K562 (cell line): ENCODE data around the gene RPS17. TPM values are rescaled to one million over a fixed set of nuclear protein-coding genes. Genes with fewer than 3 reads are reported as not detected.

Experiments used
- BCL6 ChIP-seq: fragments of 250-450 bp; sonication (Bioruptor Pico); IDR thresholded peaks from 2 replicates; pipeline ENCODE4 v1.4.0; 2020
- CEBPG ChIP-seq, 3 experiments: fragments of 200-800 bp in 1 of 3; sonication (Bioruptor generic) in 1 of 3; sonication (generic) in 1 of 3; formaldehyde crosslinking in 1 of 3; IDR thresholded peaks in 2 of 3; conservative IDR thresholded peaks in 1 of 3; 2 replicates each; pipeline versions ENCODE4 v1.6.1 to v1.8.0; 2016 to 2022; ENCODE audit warnings: missing compliant biosample characterization in 2 of 3, missing genetic modification characterization in 2 of 3, mild to moderate bottlenecking in 1 of 3, missing genetic modification reagents in 1 of 3
- CREB1 ChIP-seq, 2 experiments: sonication (generic) in 1 of 2; formaldehyde crosslinking in 1 of 2; IDR thresholded peaks; 2 replicates each; pipeline versions ENCODE4 v1.6.1 to v1.8.0; 2012 to 2022; ENCODE audit warnings: inconsistent platforms in 1 of 2, mild to moderate bottlenecking in 1 of 2, missing genetic modification reagents in 1 of 2, moderate library complexity in 1 of 2
- ELF2 ChIP-seq: fragments of 250-450 bp; sonication (Bioruptor Pico); IDR thresholded peaks from 2 replicates; pipeline ENCODE4 v1.5.0; 2021; ENCODE audit warnings: mild to moderate bottlenecking
- EP300 ChIP-seq: IDR thresholded peaks from 2 replicates; pipeline ENCODE4 v1.6.1; 2012; ENCODE audit warnings: low read length, improper control_type of control experiment
- ERF ChIP-seq: fragments of 450-650 bp; formaldehyde crosslinking; IDR thresholded peaks from 2 replicates; pipeline ENCODE4 v1.4.0; 2020; ENCODE audit warnings: mild to moderate bottlenecking, mixed read lengths
- FOXP1 ChIP-seq: sonication (generic); formaldehyde crosslinking; IDR thresholded peaks from 2 replicates; pipeline ENCODE4 v1.8.0; 2022; ENCODE audit warnings: mild to moderate bottlenecking, missing genetic modification reagents
- HOMEZ ChIP-seq: fragments of 250-450 bp; sonication (Bioruptor Pico); IDR thresholded peaks from 2 replicates; pipeline ENCODE4 v1.4.0; 2020; ENCODE audit warnings: mild to moderate bottlenecking, moderate library complexity
- ILF3 ChIP-seq: fragments of 450-650 bp; IDR thresholded peaks from 2 replicates; pipeline ENCODE4 v1.6.1; 2018; ENCODE audit warnings: antibody characterized with exemption, mild to moderate bottlenecking, moderate library complexity, borderline replicate concordance
- KAT7 ChIP-seq: sonication (generic); formaldehyde crosslinking; IDR thresholded peaks from 2 replicates; pipeline ENCODE4 v1.8.0; 2022; ENCODE audit warnings: missing genetic modification reagents, mild to moderate bottlenecking, borderline replicate concordance
- LARP7 ChIP-seq: fragments of 450-650 bp; IDR thresholded peaks from 2 replicates; pipeline ENCODE4 v1.6.1; 2016
- MAZ ChIP-seq, 2 experiments: fragments of 450-650 bp in 1 of 2; sonication (generic) in 1 of 2; formaldehyde crosslinking; IDR thresholded peaks in 1 of 2; conservative IDR thresholded peaks in 1 of 2; 2 replicates each; pipeline versions ENCODE4 v1.4.0 to v1.5.0; 2020; ENCODE audit warnings: mild to moderate bottlenecking in 1 of 2, missing genetic modification reagents in 1 of 2
- MYNN ChIP-seq, 2 experiments: sonication (generic); formaldehyde crosslinking in 1 of 2; IDR thresholded peaks; 2 replicates each; pipeline versions ENCODE4 v1.5.0 to v1.6.1; 2016 to 2020; ENCODE audit warnings: antibody characterized with exemption in 1 of 2, missing genetic modification reagents in 1 of 2
- NFE2 ChIP-seq: IDR thresholded peaks from 2 replicates; pipeline ENCODE4 v1.6.1; 2014; ENCODE audit warnings: antibody characterized with exemption, low read depth
- NRF1 ChIP-seq, 2 experiments: fragments of 450-650 bp; IDR thresholded peaks in 1 of 2; conservative IDR thresholded peaks in 1 of 2; 2 replicates each; pipeline ENCODE4 v1.6.1; 2014; ENCODE audit warnings: mild to moderate bottlenecking in 2 of 2
- RBM14 ChIP-seq: fragments of 200-400 bp; formaldehyde crosslinking; IDR thresholded peaks from 2 replicates; pipeline ENCODE4 v1.6.1; 2018; ENCODE audit warnings: low read depth, mild to moderate bottlenecking, low read length, moderate library complexity, borderline replicate concordance; ENCODE audit not compliant: insufficient read depth
- RNF219 ChIP-seq: fragments of 250-450 bp; sonication (Bioruptor Pico); IDR thresholded peaks from 2 replicates; pipeline ENCODE4 v1.5.0; 2022; ENCODE audit warnings: mild to moderate bottlenecking
- SAFB ChIP-seq: fragments of 200-400 bp; formaldehyde crosslinking; IDR thresholded peaks from 2 replicates; pipeline ENCODE4 v1.6.1; 2017; ENCODE audit warnings: low read depth, low read length, borderline replicate concordance
- SIN3A ChIP-seq, 2 experiments: fragments of 150-350 bp in 1 of 2; IDR thresholded peaks; 2 replicates each; pipeline ENCODE4 v1.6.1; 2011 to 2016; ENCODE audit warnings: borderline replicate concordance in 2 of 2, low read depth in 2 of 2, low read length in 2 of 2, mild to moderate bottlenecking in 2 of 2, moderate library complexity in 2 of 2; ENCODE audit not compliant: control insufficient read depth in 1 of 2
- SNRNP70 ChIP-seq: fragments of 200-400 bp; formaldehyde crosslinking; optimal IDR thresholded peaks from 2 replicates; pipeline ENCODE3; 2017; ENCODE audit warnings: low read depth, low read length
- SOX6 ChIP-seq: fragments of 450-650 bp; IDR thresholded peaks from 2 replicates; pipeline ENCODE4 v1.6.1; 2014; ENCODE audit warnings: mild to moderate bottlenecking
- TEAD2 ChIP-seq: fragments of 450-650 bp; IDR thresholded peaks from 2 replicates; pipeline ENCODE4 v1.6.1; 2016; ENCODE audit warnings: missing genetic modification characterization, control low read depth, missing compliant biosample characterization
- ZNF197 ChIP-seq: fragments of 200-800 bp; sonication (Bioruptor generic); IDR thresholded peaks from 2 replicates; pipeline ENCODE4 v1.6.1; 2016; ENCODE audit warnings: low read depth, missing genetic modification characterization, missing compliant biosample characterization
- ZNF24 ChIP-seq: fragments of 450-650 bp; IDR thresholded peaks from 2 replicates; pipeline ENCODE4 v1.6.1; 2016
- polyA plus RNA-seq, 8 experiments: library from polyadenylated mRNA; depleted of rRNA in 4 of 8; stranded (reverse) in 5 of 8; unstranded in 3 of 8; fragments of >200 nt; fragmentation: Nextera tagmentation in 2 of 8; fragmentation: Illumina TruSeq in 1 of 8; extraction: Ambion mirVana in 2 of 8; extraction: Trizol in 1 of 8; gene quantifications; 2 replicates each; pipeline versions ENCODE4 v1.2.1 to v1.2.3, GENCODE V29; 2011 to 2014; ENCODE audit warnings: inconsistent platforms in 1 of 8, missing spikeins in 1 of 8
- total RNA-seq, 7 experiments: library from RNA; depleted of rRNA in 6 of 7; stranded (reverse); fragments of >200 nt in 6 of 7; fragmentation: Illumina TruSeq in 2 of 7; extraction: Trizol in 2 of 7; gene quantifications; 2 replicates each; pipeline versions ENCODE4 v1.2.1 to v1.2.3, GENCODE V29; 2011 to 2021; ENCODE audit warnings: low replicate concordance in 1 of 7

The RPS17 gene
- total and polyA plus RNA-seq, 9 of the 15 experiments (the other 6 are each of a cell fraction or from before 2014, with no cell fraction given) = 1,988 to 6,515 (median 5,229) TPM

- TF ChIP-seq RNF219 (CRISPR knock-in tag) (peak; percentile 76; the same call in 1 of the 2 replicates), NFE2 (no peak), KAT7 (CRISPR knock-in tag) (peak; percentile 90; the same call in 1 of the 2 replicates), SIN3A (IDR thresholded peaks at IDR 0.05; ENCODE audit: borderline replicate concordance in 2 of 2, control insufficient read depth in 1 of 2, low read depth in 2 of 2, low read length in 2 of 2) (peak; percentile 74 to 79; a peak in 3 of 4 replicates), SAFB (peak; percentile 97), BCL6 (CRISPR knock-in tag) (no peak), ILF3 (no peak), LARP7 (no peak), NRF1 (conservative IDR thresholded peaks at IDR 0.05 in 1 of 2, IDR thresholded peaks at IDR 0.05 in 1 of 2) (peak; percentile 46; a peak in 2 of 4 replicates), EP300 (peak; percentile 25; the same call in 1 of the 2 replicates), TEAD2 (tag) (no peak), CEBPG (CRISPR knock-in tag; IDR thresholded peaks at IDR 0.05) (no peak), CEBPG (tag; conservative IDR thresholded peaks at IDR 0.05 in 1 of 2, IDR thresholded peaks at IDR 0.05 in 1 of 2) (no peak), MYNN (IDR thresholded peaks at IDR 0.05) (no peak), MYNN (CRISPR knock-in tag; IDR thresholded peaks at IDR 0.05) (no peak), ZNF197 (peak; percentile 73; the same call in 1 of the 2 replicates), ERF (no peak), SOX6 (peak; percentile 79), MAZ (CRISPR knock-in tag; conservative IDR thresholded peaks at IDR 0.05 in 1 of 2, IDR thresholded peaks at IDR 0.05 in 1 of 2) (peak; percentile 95 to 99), ELF2 (CRISPR knock-in tag) (peak; percentile 95), RBM14 (peak; percentile 95; the same call in 1 of the 2 replicates), CREB1 (IDR thresholded peaks at IDR 0.05) (peak; percentile 69), CREB1 (CRISPR knock-in tag; IDR thresholded peaks at IDR 0.05) (peak; percentile 62; the same call in 1 of the 2 replicates), SNRNP70 (no peak), ZNF24 (peak; percentile 56; the same call in 1 of the 2 replicates), FOXP1 (CRISPR knock-in tag) (peak; percentile 26; the same call in 1 of the 2 replicates), HOMEZ (CRISPR knock-in tag) (no peak)
These were observed at the start of gene RPS17 (continued) for GRCh38 chr15:82540055-82540983.
